SJCRH30 (cell line): ENCODE measurements around the gene CCDC188. TPM values are rescaled to one million over a fixed set of nuclear protein-coding genes. Genes with fewer than 3 reads are reported as not detected.
A peak's percentile ranks its signal among the peaks of the same experiment; 100 is the strongest.

Experiments
- DNase-seq, 2 experiments: peaks; one replicate each; pipeline ENCODE4 v3.0.0-alpha.2; 2015 to 2020
- H3K27ac ChIP-seq: fragments of 250-450 bp; sonication (Bioruptor Pico); 2 replicates; pipeline ENCODE4 v1.5.1; 2020; ENCODE audit warnings: mild to moderate bottlenecking, moderate library complexity
- H3K27me3 ChIP-seq: fragments of 250-450 bp; sonication (Bioruptor Pico); 2 replicates; pipeline ENCODE4 v1.5.1; 2020; ENCODE audit warnings: mild to moderate bottlenecking, moderate library complexity
- H3K36me3 ChIP-seq: fragments of 250-450 bp; sonication (Bioruptor Pico); 2 replicates; pipeline ENCODE4 v1.5.1; 2020; ENCODE audit warnings: mild to moderate bottlenecking, moderate library complexity
- H3K4me1 ChIP-seq: fragments of 250-450 bp; sonication (Bioruptor Pico); 2 replicates; pipeline ENCODE4 v1.5.1; 2020; ENCODE audit warnings: mild to moderate bottlenecking, moderate library complexity
- H3K4me3 ChIP-seq: fragments of 250-450 bp; sonication (Bioruptor Pico); 2 replicates; pipeline ENCODE4 v1.5.1; 2020; ENCODE audit warnings: mild to moderate bottlenecking, moderate library complexity
- H3K9me3 ChIP-seq: fragments of 250-450 bp; sonication (Bioruptor Pico); replicated peaks from 2 replicates; pipeline ENCODE4 v1.5.1; 2020; ENCODE audit warnings: mild to moderate bottlenecking, moderate library complexity
- total RNA-seq: library from RNA; depleted of rRNA; stranded (reverse); fragments of >200 nt; shearing (Covaris generic); gene quantifications from 2 replicates; pipeline ENCODE4 v1.2.3, GENCODE V29; 2014

Gene CCDC188
- total RNA-seq, 1 experiment from 2014 or later, result not detected

GRCh38 chr22:20118300-20119020, 32.4 kb downstream of the CCDC188 start:
- H3K27me3 ChIP-seq, result no peaks in the 10 kb centered on the region
- peak overlapping the region; percentile 86 for H3K27ac ChIP-seq
- no peaks in the 10 kb centered on the region for H3K9me3 ChIP-seq
- peaks cover 8% of the 10 kb centered on the region for H3K4me1 ChIP-seq
- DNase-seq, result no peak
- peak overlapping the region; percentile 84 for H3K4me3 ChIP-seq
- H3K36me3 ChIP-seq, result peaks cover 47% of the 10 kb centered on the region

- H3K27ac ChIP-seq, result peak overlapping the region; percentile 86
- DNase-seq, result no peak
- H3K9me3 ChIP-seq, result no peaks in the 10 kb centered on the region
- peaks cover 8% of the 10 kb centered on the region for H3K4me1 ChIP-seq
- H3K36me3 ChIP-seq, result peaks cover 47% of the 10 kb centered on the region
- H3K4me3 ChIP-seq, result peak overlapping the region; percentile 84
- no peaks in the 10 kb centered on the region for H3K27me3 ChIP-seq
Measured at GRCh38 chr22:20117633-20118299, 33.1 kb downstream of the CCDC188 start.

- Histone ChIP-seq H3K4me3 (peak within 1 kb of the TSS; percentile 84), H3K36me3 (peaks cover 50% of the 10 kb centered on the region), H3K4me1 (peaks cover 8% of the 10 kb centered on the region), H3K27ac (peak within 1 kb of the TSS; percentile 86), H3K27me3 (no peaks in the 10 kb centered on the region), H3K9me3 (no peaks in the 10 kb centered on the region)
- peak; percentile 97 to 98 for DNase-seq
Measured at GRCh38 chr22:20116951-20117632, 33.8 kb downstream of the CCDC188 start, which contains the start of gene TRMT2A. Gene TRMT2A, minus strand, starts transcription at chr22:20117226. Its CDS starts 320 bp downstream, at chr22:20116906.

- Histone ChIP-seq H3K4me3 (peak overlapping the region; percentile 84), H3K27ac (peak overlapping the region; percentile 49), H3K27me3 (no peaks in the 10 kb centered on the region), H3K36me3 (peaks cover 47% of the 10 kb centered on the region), H3K9me3 (no peaks in the 10 kb centered on the region), H3K4me1 (peaks cover 8% of the 10 kb centered on the region)
- DNase-seq, result no peak
Measured at GRCh38 chr22:20116376-20116950, 34.4 kb downstream of the CCDC188 start.

GRCh38 chr22:20115691-20116375, 35.0 kb downstream of the CCDC188 start, which contains the start of gene RANBP1:
Gene RANBP1, plus strand, starts transcription at chr22:20116104. Its CDS starts 81 bp downstream, at chr22:20116185.
- H3K9me3 ChIP-seq, result no peaks in the 10 kb centered on the region
- H3K27me3 ChIP-seq, result no peaks in the 10 kb centered on the region
- H3K27ac ChIP-seq, result peak within 1 kb of the TSS; percentile 49
- no peak for DNase-seq
- peaks cover 8% of the 10 kb centered on the region for H3K4me1 ChIP-seq
- peak within 1 kb of the TSS; percentile 84 for H3K4me3 ChIP-seq
- peaks cover 51% of the 10 kb centered on the region for H3K36me3 ChIP-seq

- peaks cover 51% of the 10 kb centered on the region for H3K36me3 ChIP-seq
- H3K9me3 ChIP-seq, result no peaks in the 10 kb centered on the region
- H3K4me1 ChIP-seq, result peaks cover 8% of the 10 kb centered on the region
- DNase-seq, result no peak
- no peak overlapping the region for H3K4me3 ChIP-seq
- no peaks in the 10 kb centered on the region for H3K27me3 ChIP-seq
- H3K27ac ChIP-seq, result no peak overlapping the region
Measured at GRCh38 chr22:20114506-20115475, 36.1 kb downstream of the CCDC188 start.

GRCh38 chr22:20113551-20114310, 37.1 kb downstream of the CCDC188 start:
- Histone ChIP-seq H3K4me3 (no peak overlapping the region), H3K36me3 (peaks cover 51% of the 10 kb centered on the region), H3K4me1 (peaks cover 2% of the 10 kb centered on the region; the same call in 1 of the 2 replicates), H3K27ac (no peak overlapping the region), H3K9me3 (no peaks in the 10 kb centered on the region), H3K27me3 (no peaks in the 10 kb centered on the region)
- no peak for DNase-seq

- Histone ChIP-seq H3K36me3 (peaks cover 52% of the 10 kb centered on the region), H3K4me3 (no peak overlapping the region), H3K4me1 (no peaks in the 10 kb centered on the region), H3K27ac (no peak overlapping the region), H3K9me3 (no peaks in the 10 kb centered on the region), H3K27me3 (no peaks in the 10 kb centered on the region)
- DNase-seq, result no peak
Measured at GRCh38 chr22:20112623-20113511, 38.0 kb downstream of the CCDC188 start.

- Histone ChIP-seq H3K36me3 (peaks cover 61% of the 10 kb centered on the region), H3K27me3 (no peaks in the 10 kb centered on the region), H3K27ac (no peak overlapping the region), H3K4me1 (no peaks in the 10 kb centered on the region), H3K9me3 (no peaks in the 10 kb centered on the region), H3K4me3 (no peak overlapping the region)
- DNase-seq, result no peak
Measured at GRCh38 chr22:20111689-20112622, 38.9 kb downstream of the CCDC188 start.

- H3K9me3 ChIP-seq, result no peaks in the 10 kb centered on the region
- DNase-seq, result no peak
- H3K27me3 ChIP-seq, result no peaks in the 10 kb centered on the region
- peaks cover 69% of the 10 kb centered on the region for H3K36me3 ChIP-seq
- H3K4me1 ChIP-seq, result no peaks in the 10 kb centered on the region
- H3K4me3 ChIP-seq, result no peak overlapping the region
- no peak overlapping the region for H3K27ac ChIP-seq
Measured at GRCh38 chr22:20111045-20111688, 39.7 kb downstream of the CCDC188 start.
